ENCODE results near the gene FOXP2. TPM values are rescaled to one million over a fixed set of nuclear protein-coding genes. Genes with fewer than 3 reads are reported as not detected.
"Not testable (repeated sequence)": the region's sequence is repeated elsewhere in the genome, so short reads cannot be mapped to it uniquely, and the experiment has no call there.

The FOXP2 gene
- total RNA-seq, 4 donors from 2014 or later, result 5.6 to 22.1 (median 6.7) TPM

- intact Hi-C loops (cut with DNase I), result no loop called here
These were observed 160.5 kb downstream of the FOXP2 start for GRCh38 chr7:114575098-114575497.

GRCh38 chr7:114580963-114581362 lies 166.3 kb downstream of the FOXP2 start:
- H3K9me3 ChIP-seq; H3K4me3 ChIP-seq; H3K36me3 ChIP-seq; DNase-seq; H3K27ac ChIP-seq; H3K4me1 ChIP-seq; intact Hi-C loops (cut with DNase I); H3K27me3 ChIP-seq: not testable (repeated sequence)
- 91 to 94% methylated on average over 3 of the region's 3 CpGs for WGBS, 2 donors

More at GRCh38 chr7:114575098-114575497, 160.5 kb downstream of the FOXP2 start:
- TF ChIP-seq CTCF (IDR thresholded peaks at IDR 0.05) (no peak), POLR2A (IDR thresholded peaks at IDR 0.05) (no peak)
- H3K4me1 ChIP-seq, result peaks cover 0 to 7% (median 0%) of the 10 kb centered on the region in 3 donors
- no peak overlapping the region for H3K4me3 ChIP-seq
- DNase-seq, result no peak
- H3K36me3 ChIP-seq, result no peaks in the 10 kb centered on the region
- H3K27me3 ChIP-seq, result no peaks in the 10 kb centered on the region
- no peak overlapping the region for H3K27ac ChIP-seq
- WGBS, 2 donors, result 66 to 81% methylated on average over 4 of the region's 4 CpGs
- H3K9me3 ChIP-seq, result no peaks in the 10 kb centered on the region

GRCh38 chr7:114588506-114588905 lies 173.9 kb downstream of the FOXP2 start:
- Histone ChIP-seq H3K4me1 (no peaks in the 10 kb centered on the region), H3K27ac (no peak overlapping the region), H3K4me3 (no peak overlapping the region), H3K27me3 (no peaks in the 10 kb centered on the region), H3K36me3 (no peaks in the 10 kb centered on the region), H3K9me3 (no peaks in the 10 kb centered on the region)
- intact Hi-C loops (cut with DNase I), result no loop called here
- DNase-seq, result no peak
- TF ChIP-seq CTCF (IDR thresholded peaks at IDR 0.05), result no peak
- 73 to 89% methylated on average over 1 of the region's 1 CpG for WGBS, 2 donors

GRCh38 chr7:114589436-114589835 lies 174.8 kb downstream of the FOXP2 start:
- Histone ChIP-seq H3K27me3 (no peaks in the 10 kb centered on the region), H3K27ac (no peak overlapping the region), H3K4me1 (no peaks in the 10 kb centered on the region), H3K9me3 (no peaks in the 10 kb centered on the region), H3K4me3 (no peak overlapping the region), H3K36me3 (no peaks in the 10 kb centered on the region)
- TF ChIP-seq CTCF (IDR thresholded peaks at IDR 0.05) (no peak), POLR2A (IDR thresholded peaks at IDR 0.05) (no peak)
- no peak for DNase-seq
- intact Hi-C loops (cut with DNase I), result no loop called here

- WGBS, 2 donors, result 67 to 75% methylated on average over 2 of the region's 2 CpGs
- TF ChIP-seq CTCF (IDR thresholded peaks at IDR 0.05), result no peak
- TF ChIP-seq POLR2A (IDR thresholded peaks at IDR 0.05), result no peak
- H3K27me3 ChIP-seq, result no peaks in the 10 kb centered on the region
These were observed 175.7 kb downstream of the FOXP2 start for GRCh38 chr7:114590298-114590697.

GRCh38 chr7:114598946-114599345 lies 184.3 kb downstream of the FOXP2 start:
- Histone ChIP-seq H3K27me3 (no peaks in the 10 kb centered on the region), H3K9me3 (no peaks in the 10 kb centered on the region), H3K4me3 (no peak overlapping the region), H3K36me3 (no peaks in the 10 kb centered on the region), H3K4me1 (no peaks in the 10 kb centered on the region), H3K27ac (no peak overlapping the region)
- DNase-seq, result no peak
- intact Hi-C loops (cut with DNase I), result no loop called here
- TF ChIP-seq CTCF (IDR thresholded peaks at IDR 0.05), result no peak
- TF ChIP-seq POLR2A (IDR thresholded peaks at IDR 0.05), result no peak
- 68 to 77% methylated on average over 4 of the region's 4 CpGs for WGBS, 2 donors

More at GRCh38 chr7:114590298-114590697, 175.7 kb downstream of the FOXP2 start:
- DNase-seq, result no peak
- intact Hi-C loops (cut with DNase I), result no loop called here
- H3K4me1 ChIP-seq, result no peaks in the 10 kb centered on the region
- H3K9me3 ChIP-seq, result no peaks in the 10 kb centered on the region
- no peak overlapping the region for H3K27ac ChIP-seq
- H3K36me3 ChIP-seq, result no peaks in the 10 kb centered on the region
- H3K4me3 ChIP-seq, result no peak overlapping the region
